GM21515 (cell line): ENCODE results near the gene RBM10.
"Not testable (repeated sequence)": the region's sequence is repeated elsewhere in the genome, so short reads cannot be mapped to it uniquely, and the experiment has no call there.

Source experiments
- ATAC-seq: cut with Tn5 transposase; IDR thresholded peaks from one replicate; pipeline ENCODE4 v1.9.1; 2021; ENCODE audit not compliant: unreplicated experiment

The RBM10 gene, protein sequence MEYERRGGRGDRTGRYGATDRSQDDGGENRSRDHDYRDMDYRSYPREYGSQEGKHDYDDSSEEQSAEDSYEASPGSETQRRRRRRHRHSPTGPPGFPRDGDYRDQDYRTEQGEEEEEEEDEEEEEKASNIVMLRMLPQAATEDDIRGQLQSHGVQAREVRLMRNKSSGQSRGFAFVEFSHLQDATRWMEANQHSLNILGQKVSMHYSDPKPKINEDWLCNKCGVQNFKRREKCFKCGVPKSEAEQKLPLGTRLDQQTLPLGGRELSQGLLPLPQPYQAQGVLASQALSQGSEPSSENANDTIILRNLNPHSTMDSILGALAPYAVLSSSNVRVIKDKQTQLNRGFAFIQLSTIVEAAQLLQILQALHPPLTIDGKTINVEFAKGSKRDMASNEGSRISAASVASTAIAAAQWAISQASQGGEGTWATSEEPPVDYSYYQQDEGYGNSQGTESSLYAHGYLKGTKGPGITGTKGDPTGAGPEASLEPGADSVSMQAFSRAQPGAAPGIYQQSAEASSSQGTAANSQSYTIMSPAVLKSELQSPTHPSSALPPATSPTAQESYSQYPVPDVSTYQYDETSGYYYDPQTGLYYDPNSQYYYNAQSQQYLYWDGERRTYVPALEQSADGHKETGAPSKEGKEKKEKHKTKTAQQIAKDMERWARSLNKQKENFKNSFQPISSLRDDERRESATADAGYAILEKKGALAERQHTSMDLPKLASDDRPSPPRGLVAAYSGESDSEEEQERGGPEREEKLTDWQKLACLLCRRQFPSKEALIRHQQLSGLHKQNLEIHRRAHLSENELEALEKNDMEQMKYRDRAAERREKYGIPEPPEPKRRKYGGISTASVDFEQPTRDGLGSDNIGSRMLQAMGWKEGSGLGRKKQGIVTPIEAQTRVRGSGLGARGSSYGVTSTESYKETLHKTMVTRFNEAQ

DNA sequence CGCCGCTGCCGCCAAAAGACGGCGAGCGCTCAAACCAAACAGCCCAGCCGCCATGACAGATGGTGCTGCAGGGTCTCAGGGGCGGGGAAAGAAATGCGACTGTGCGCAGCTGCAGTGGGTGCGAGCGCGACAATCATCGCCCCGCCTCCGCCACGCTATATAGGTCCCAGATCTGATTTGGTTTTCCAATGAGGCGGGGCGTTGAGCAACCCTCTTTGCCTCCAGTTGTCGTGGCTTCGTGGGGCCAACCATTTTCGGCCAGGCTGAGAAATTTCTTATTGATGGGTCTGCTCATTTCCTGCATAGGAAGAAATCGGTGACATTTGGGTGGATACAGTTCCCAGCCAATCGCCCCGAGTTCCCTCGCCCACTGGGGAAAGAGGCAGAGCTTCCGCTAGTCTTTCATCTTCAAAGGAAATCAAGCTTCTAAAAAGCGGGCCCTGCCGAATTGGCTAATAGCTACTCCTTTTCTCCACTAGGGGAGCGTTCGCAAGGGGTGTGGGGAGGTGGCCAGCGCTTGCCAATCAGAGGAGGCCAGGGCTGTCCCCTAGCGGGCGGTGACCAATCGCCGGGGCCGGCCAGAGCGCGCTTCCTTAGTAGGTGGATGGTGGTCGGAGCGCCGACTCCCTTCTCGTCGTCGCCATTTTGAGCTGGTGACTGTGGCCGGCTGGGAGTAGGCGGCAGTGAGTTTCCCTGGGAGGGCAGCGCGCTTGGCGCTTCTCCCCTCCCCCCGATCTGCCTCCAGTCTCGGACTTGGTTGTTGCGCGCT, at the start of gene RBM10, which contains the start of gene NDUFB11:
Gene RBM10, plus strand, starts transcription at position 596 of the 769 bp plus-strand sequence. CDS start 2,261 bp downstream, outside the sequence.
Gene NDUFB11, minus strand, starts transcription at position 77 of the 769 bp plus-strand sequence. Its CDS starts 23 bp downstream, at position 54.
- ATAC-seq: peak; percentile 84

DNA sequence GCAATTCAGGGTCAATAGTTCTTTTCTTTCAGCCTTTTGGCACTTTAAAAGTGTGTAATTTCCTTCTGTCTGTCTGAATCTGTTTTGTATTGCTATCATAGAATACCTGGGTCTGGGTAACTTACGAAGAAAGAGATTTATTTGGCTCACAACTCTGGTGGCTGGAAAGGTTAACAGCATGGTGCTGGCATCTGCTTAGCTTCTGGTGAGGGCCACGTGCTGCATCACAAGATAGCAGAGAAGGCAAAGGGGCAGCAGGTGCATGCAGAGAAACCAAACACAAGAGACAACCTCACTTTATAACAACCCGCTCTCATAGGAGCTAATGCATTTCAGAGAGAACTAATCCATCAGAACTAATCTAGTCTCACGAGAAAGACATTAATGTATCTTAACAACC, 48.0 kb upstream of the RBM10 start:
- no peak for ATAC-seq

DNA sequence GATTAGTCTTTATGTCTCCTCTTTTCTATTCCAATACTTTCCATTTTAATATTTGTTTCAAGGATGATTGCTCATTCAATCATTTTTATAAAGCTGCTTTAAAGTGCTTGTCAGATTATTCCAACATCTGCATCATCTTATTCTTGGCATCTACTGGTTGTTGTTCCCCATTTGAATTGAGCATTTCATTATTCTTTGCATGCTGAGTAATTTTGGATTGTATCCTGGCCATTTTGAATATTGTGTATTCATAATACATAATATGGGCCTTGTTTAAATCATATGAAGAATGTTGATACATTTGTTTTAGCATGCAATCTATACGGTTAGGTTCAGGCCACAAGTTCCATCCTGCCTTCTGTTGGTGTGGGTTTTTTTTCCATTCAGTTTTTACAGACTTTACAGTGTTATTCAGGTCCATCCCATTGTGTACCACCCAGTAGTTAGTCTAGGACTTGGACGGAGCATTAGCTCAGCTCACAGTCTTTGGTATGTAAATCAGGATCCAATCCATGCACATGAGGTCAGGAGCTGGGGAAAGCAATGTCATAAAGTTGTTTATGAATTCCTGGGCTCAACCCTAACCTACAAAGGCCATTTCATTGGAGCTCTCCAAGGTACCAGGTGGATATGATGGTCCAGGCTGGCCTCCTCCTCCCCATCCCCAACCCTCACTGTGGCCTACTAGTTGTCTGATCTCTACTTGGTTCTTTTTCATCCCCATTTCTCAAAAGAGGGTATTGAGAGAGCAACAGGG, 46.5 kb upstream of the RBM10 start:
- ATAC-seq: no peak

DNA sequence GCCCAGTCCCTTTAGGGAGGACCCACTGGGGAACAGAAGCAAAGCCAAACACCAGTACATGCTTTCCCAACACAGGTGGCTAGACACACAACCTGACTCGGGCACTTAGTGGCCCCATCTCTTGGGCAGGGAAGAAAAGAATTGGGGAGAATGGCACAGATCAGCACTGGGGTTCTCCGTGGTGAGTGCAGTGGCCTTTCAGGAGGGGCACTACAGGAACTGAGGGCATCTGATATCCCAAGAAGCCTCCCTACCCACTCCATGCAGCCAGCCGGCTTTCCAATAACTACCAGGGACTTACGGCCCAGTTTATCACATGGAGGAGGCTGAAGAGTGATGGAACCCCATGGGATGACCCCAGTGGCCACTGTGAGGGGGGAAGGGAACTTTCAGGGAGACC, 43.8 kb upstream of the RBM10 start:
- ATAC-seq: no peak

DNA sequence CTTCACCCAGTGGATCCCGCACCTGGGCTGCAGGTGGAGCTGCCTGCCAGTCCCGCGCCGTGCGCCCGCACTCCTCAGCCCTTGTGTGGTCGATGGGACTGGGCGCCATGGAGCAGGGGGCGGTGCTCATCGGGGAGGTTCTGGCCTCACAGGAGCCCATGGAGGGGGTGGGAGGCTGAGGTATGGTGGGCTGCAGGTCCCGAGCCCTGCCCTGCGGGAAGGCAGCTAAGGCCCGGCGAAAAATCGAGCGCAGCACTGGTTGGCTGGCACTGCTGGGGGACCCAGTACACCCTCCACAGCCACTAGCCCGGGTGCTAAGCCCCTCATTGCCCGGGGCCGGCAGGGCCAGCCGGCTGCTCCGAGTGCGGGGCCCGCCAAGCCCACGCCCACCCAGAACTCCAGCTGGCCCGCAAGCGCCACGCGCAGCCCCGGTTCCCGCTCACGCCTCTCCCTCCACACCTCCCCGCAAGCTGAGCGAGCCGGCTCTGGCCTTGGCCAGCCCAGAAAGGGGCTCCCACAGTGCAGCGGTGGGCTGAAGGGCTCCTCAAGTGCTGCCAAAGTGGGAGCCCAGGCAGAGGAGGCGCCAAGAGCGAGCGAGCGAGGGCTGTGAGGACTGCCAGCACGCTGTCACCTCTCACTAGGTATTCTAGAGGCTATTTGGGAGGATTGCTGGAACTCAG, 33.9 kb upstream of the RBM10 start:
- not testable (repeated sequence) for ATAC-seq

DNA sequence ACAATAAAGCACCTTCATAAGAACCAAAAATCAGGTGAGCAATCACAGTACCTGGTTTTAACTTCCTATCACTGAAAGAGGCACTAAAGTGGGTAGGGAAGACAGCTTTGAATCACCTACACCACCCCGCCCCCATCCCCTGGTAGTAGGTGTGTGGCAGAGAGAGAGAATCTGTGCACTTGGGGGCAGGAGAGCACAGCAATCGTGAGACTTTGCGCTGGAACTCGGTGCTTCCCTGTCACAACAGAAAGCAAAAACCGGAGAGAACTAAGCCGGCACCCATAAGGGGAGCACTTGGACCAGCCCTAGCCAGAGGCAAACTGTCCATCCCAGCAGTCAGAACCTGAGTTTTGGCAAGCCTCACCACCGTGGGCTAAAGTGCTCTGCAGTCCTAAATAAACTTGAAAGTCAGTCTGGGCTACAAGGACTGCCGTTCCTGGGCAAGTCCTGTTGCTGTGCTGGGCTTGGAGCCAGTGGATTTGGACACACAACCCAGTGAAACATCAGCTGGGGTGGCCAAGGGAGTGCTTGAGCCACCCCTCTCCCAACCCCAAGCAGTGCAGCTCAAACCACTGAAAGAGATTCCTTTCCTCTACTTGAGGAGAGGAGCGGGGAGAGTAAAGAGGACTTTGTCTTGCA, 32.6 kb upstream of the RBM10 start:
- no peak for ATAC-seq

DNA sequence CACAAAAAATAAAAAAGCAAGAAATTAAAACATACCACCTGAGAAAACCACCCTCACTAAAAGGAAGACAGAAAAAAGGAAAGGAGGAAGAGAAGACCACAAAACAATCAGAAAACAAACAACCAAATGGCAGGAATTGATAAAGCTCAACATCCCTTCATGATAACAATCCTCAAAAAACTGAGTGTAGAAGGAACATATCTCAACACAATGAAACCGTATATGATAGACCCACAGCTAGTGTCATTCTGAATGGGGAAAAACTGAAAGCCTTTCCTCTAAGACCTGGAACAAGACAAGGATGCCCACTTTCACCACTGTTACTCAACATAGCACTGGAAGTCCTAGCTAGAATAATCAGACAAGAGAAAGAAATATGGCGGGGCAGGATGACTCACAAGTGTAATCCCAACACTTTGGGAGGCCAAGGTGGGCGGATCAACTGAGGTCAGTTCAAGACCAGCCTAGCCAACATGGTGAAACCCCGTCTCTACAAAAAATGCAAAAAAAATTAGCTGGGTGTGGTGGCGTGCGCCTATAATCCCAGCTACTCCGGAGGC, 28.4 kb upstream of the RBM10 start:
- not testable (repeated sequence) for ATAC-seq

DNA sequence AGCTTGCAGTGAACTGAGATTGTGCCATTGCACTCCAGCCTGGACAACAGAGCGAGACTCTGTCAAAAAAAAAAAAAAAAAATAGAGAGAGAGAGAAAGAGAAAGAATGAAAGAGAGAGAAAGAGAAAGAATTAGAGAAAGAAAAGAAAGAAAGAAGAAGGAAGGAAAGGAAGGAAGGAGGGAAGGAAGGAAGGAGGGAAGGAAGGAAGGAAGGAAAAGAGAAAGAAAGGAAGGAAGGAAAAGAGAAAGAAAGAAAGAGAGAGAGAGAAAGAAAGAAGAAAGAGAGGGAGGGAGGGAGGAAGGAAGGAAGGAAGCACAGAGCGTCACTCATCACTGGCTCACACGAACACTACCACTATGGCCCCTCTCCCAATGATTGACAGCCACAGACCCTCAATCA, 20.6 kb upstream of the RBM10 start:
- ATAC-seq: not testable (repeated sequence)

DNA sequence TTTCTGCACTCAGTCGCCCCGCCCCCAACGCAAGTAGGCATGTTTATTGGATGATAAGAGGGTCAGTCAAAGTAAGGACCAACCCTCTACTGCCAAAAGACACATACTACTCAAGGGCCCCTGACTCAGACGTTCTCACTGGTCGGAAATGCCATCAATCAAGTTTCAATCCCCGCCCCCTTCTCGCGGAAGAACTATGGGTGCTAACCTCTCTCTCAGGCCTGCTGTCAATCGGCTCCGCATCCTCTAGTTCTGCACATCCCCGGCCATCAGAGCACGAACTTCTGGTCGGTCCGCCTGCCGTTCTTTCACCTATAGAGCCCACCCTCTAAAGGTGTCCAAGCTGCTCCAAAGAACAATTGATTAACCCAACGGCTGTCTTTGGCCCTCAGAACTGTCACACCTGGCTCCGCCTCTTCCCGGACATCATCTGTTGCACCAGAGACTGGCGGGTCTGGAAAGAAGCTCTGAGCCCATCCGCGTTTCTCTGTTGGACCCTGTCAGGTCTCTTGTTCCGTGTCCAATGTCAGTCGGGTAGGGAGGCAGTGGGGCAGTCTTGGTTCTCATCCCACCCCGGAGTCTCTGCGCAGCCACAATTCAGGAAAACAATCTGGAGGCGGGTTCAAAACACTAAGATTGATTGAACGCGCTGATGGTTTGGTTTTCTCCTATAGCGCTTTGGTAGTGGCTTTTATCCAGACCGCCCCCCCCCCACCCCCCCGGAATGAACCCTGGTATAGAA, 15.7 kb upstream of the RBM10 start:
- peak; percentile 99 for ATAC-seq

DNA sequence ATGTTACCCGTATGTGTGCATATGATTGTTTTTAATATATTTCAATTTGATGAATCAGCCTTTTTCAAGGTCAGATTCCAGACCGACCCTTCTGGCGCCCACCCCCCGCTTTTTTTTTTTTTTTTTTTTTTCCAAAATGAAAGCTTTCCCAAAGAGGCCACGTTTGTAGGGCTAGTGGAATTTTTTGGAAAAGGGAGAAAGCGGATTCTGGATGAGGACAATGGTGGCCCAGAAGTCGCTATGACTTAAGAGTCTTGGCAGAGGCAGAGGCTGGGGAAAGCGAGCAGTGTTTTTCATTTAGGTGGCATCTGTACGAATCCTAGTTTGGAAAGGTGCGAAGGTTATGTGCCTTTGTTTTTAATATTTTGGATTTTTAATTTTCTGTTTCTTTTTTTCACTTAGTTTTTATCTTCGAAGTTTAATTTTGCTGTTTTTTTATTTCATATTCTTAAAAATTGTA, 15.1 kb upstream of the RBM10 start:
- ATAC-seq: no peak

DNA sequence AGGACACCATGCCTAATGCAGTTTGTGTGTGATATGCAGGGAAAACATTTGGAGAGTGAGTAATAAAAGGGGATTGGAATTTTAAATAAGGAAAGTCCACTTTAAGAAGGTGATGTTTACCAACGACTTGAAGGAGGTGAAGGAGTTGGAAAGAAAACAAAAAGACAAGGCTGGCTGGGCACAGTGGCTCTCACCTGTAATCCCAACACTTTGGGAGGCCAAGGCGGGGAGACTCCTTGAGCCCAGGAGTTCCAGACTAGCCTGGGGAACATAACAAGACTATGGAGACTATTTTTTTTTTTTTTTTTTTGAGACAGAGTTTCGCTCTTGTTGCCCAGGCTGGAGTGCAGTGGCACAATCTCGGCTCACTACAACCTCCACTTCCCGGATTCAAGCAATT, 11.5 kb upstream of the RBM10 start:
- no peak for ATAC-seq

DNA sequence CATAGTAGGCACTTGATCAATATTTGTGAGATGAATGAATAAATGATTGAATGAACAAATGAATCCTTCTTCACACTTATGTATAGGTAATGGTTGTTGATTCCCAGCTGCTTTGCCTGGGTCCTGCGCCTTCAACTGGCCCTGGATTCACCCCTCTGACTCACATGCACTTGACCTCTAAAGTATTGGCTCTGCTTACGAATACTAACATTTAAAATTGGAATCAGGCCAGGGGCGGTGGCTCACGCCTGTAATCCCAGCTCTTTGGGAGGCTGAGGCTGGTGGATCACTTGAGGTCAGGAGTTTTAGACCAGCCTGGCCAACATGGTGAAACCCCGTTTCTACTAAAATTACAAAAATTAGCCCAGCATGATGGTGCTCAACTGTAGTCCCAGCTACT, 9.4 kb upstream of the RBM10 start:
- ATAC-seq: not testable (repeated sequence)

DNA sequence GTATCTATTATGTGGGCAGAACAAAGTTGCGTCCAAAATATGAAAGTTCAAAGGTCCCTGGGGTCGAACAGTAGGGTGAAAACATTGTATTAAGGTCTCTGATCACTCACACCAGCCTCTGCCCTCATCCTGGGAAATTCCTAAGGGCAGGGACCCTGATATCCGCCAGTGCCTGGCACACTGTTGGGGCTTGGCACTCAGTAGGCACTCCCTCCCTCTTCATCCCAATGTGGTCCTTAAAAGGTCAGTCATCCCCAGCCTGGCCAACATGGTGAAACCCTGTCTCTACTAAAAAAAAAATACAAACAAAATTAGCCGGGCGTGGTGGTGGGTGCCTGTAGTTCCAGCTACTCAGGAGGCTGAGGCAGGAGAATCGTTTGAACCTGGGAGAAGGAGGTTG, 6.8 kb upstream of the RBM10 start:
- ATAC-seq: no peak

DNA sequence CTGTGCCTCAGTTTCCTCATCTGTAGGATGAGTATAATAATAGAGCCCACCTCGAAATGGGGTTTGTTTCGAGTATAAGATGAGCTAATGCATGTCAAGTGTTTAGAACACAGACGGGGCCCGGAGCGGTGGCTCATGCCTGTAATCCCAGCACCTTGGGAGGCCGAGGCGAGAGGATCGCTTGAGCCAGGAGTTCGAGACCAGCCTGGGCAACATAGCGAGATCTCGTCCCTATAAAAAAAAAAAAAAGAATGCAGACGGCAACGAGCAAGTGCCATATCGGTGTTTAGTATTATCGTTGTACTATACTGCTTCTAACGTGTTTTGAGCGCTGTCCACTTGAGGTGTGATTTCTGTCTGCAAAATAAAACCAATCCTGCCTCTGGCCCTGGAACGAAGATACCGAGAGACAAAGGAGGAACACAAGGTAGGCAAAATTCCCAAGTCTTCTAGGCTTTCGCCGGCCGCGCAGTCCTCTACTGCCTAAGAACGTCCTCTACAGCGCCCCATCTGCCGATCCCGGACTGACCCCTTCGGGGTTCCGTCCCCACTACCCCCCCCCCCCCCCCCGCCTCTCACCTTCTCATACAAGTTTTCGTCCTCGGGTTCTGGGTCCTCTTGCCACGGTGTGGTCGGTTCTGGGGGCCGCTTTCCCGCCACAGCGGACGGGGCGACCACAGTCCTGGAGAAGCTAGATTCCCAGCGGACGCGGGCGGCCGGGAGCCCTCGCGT, 961 bp upstream of the RBM10 start:
- ATAC-seq: peak; percentile 10

DNA sequence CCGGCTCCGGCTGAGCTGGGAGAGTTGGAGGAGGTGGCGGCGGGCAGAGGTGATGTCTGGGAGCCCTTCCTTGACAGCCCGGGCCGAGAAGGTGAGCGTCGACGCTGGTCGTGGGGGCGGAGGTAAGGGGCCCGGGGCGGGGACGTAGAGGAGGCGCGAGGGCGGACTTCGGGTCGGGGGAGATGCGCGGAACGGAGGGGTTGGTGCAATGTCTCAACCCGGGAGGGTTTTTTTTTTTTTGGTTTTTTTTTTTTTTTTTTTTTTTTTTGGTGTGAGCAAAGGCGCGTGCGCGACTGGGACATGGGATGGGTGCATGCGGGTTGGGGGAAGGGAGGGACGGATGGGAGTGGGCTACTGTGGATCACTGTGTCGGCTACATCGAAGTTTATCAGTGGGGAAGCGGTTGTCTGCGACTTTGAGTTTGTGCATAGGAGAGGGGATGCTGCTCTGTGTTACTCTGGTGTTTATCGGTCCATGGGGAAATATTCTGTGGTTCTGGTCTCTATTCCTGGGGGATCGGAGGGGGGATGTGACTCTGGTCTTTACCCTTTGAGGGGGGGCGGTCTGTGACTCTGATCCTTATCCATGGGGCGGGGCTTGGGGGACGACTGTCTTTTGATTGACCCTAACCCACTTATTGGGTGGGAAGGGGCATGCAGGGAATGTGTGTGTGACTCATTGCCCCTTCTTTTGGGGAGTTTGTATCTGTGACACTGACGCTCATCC, 537 bp downstream of the RBM10 start:
- peak; percentile 36 for ATAC-seq

DNA sequence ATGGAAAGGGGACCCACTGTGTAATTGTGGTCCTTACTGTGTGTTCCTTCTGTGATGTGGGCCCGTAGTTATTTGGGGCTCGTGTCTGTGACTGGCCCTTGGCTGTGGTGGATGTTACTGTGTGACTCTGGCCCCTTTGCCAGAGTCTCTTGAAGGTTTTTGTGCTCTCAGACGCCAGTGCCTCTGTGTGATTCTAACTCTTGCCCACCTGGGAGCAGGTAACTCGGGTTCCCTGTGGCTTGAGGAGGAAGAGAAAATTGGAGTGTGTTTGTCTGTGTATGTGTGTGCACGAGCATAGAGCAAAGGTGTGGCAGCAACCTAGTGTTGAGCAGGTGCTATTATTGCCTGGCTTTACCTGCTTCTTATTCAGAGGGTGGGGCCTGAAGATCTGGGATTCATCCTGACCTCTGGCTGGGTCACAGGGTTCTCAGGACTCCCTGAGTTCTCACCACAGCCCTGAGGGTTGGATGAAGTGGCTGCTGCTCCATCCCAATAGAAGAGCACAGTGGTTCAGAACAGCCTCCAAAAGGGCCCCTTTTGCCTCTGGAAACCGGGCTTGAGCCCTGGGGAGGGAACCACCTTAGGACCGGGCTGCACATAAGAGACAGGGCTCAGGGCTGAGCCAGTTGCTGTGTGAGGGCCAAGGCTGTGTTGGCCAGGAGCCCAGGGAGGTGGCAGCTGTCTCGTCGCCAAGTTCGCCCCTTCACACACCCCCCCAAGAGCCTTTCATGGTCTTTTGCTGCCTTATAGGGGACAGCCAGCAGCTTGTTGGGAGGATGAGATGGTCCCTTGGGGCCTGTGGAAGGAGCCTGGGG, 1.3 kb downstream of the RBM10 start:
- ATAC-seq: no peak
